GM18511 (cell line): ENCODE results near the gene ICE2.

ENCODE experiments used
- ATAC-seq: cut with Tn5 transposase; IDR thresholded peaks from one replicate; pipeline ENCODE4 v1.9.1; 2021; ENCODE audit warnings: mild to moderate bottlenecking, moderate library complexity; ENCODE audit not compliant: unreplicated experiment

Gene ICE2

DNA sequence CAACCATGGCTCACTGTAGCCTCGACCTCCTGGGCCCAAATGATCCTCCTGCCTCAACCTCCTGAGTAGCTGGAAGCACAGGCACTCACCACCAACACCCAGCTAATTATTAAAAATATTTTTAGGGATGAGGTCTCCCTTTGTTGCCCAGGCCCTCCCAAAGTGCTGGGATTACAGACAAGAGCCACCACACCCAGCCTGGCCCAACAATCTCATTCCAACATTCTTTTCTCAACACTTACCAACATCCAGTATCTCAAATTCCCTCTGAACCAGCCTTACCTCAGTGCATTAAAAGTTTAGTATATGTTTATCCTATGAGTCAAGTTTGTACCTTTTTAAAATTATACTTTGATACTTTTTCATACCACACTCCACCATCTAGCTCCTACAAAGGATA is 106.2 kb downstream of the ICE2 start:
- no peak for ATAC-seq

DNA sequence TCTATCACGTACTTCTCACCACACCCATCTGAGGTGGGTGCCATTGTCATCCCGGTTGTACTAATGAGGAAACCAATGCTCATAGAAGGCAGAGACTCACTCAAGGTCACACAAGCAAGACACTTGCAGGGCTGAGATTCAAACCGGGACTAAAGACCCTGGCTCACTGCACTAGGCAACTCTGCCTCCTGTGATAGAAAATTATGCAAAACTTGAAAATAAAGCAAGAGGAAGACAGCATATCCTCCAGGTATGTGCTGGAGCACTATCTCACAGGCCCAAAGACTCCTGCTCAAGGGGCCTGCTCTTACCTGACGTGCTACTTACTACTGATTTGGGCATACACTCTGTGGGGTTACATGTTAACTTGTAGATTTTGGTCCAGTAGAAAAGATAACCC is 106.7 kb downstream of the ICE2 start:
- ATAC-seq: no peak

DNA sequence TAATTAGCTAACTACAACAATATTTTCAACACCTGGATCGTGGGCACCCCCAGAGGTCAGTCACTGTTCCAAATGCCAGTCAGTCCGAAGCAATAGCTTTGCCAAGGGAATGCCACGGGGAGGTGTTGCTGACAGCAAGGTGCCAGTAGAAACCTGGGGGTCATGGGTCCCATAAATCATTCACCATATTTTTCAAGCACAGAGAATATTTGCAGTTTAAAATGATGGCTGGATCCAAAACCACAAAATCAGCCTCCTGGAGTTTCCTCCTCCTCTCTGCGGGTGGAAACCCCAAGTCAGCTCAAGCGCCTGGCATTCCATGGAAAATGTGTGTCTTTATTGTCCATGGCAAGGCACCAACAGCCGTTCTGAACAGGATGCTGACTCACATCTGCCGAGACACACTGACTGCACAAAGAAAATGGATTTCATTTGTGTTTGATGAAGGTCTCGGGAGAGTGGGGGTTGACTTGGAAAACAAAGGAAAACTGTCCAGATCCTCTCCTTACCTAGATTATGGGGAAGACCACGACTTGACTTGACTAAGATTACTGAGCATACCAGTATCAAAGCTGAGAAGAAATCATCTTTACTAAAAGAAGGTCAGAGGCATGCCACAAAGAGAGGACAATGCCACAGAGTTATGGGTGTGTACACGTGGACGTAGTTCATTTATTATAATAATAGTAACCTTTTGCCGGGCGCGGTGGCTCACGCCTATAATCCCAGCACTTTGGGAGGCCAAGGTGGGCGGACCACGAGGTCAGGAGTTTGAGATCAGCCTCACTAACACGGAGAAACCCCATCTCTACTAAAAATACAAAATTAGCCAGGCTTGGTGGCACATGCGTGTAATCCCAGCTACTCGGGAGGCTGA is 107.5 kb downstream of the ICE2 start:
- ATAC-seq: no peak

DNA sequence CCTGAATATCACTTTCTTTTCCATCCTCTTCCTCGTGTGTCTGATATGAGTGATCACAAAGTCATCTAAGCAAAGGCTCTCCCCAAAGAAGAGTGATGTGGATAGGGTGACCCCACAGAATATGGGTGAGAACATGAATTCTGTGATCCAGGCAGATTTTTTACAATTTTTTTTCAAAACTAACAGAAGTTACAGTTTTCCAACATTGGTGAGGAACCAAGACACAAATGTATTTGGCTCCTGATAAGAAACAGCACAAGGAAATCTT is 108.1 kb downstream of the ICE2 start:
- ATAC-seq: no peak

DNA sequence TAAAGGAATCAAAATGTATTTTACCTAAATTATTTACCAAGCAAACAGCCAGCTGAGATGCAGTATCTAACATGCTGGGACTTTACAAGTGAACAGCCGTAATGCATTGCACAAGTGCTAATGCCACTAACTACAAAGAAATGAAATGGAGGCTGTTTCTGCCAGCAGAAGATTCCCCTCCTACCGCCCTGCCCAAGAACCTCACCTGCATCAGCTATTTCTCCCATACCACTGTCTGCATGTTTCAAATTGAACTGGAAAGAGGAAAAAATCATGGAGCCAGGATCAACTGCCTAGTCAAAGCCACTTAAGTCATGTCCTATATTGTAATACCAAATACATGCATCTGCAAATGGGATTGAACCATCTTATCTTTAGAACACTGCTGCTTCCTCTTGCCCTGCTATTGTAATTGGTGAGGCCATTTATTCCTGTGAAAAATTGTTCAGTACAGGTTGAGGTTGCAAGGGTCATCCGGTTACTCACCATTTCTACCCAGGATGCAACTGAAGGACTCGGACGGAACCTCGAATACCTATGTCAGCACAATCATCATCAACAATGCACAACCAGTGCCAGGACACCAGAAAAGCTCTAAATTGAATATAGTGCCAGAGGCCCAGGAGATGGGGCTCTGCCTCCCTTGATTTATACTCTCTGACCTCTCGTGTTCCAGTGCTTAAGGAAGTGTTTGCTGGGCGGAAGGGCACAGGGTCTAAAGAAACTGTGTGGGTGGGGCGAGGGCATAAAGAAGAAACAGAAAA is 108.7 kb downstream of the ICE2 start:
- no peak for ATAC-seq

DNA sequence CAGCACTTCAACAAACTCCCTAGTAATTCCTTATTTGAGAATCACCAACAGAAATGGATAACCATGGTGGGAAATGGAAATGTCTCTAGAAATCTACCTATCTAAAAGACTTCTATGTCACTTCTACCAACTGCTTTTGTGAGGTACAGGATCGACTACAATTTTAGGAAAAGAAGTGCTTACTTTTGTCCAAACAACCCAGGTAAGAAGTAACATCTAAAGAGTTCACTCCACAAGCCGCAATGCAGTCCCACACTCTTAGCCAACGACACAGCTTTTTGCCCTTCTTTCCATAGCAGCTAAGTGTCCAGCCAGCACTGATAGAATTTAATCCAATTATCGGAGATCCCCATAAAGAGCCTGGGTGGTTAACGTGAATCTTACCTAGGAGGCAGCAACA is 109.2 kb downstream of the ICE2 start:
- no peak for ATAC-seq
